Renal cortex interstitium (tissue), 11 donors: ENCODE data around the gene TERT. TPM values are rescaled to one million over a fixed set of nuclear protein-coding genes. Genes with fewer than 3 reads are reported as not detected.

Experiments used
- DNase-seq, 11 donors: peaks; one replicate each; pipeline ENCODE4 v3.0.0-alpha.2; 2013; ENCODE audit warnings: low read depth in 9 of 11, low spot score in 4 of 11; ENCODE audit errors: extremely low read depth in 1 of 11
- polyA plus RNA-seq, 3 donors: library from polyadenylated mRNA; unstranded; fragments of 120-200 nt; gene quantifications; one replicate each; pipeline ENCODE4 v1.2.1, GENCODE V29; 2013; ENCODE audit not compliant: insufficient read length in 3 of 3

TERT gene
- polyA plus RNA-seq, 3 donors, result 0.36 to 0.67 (median 0.56) TPM

DNA sequence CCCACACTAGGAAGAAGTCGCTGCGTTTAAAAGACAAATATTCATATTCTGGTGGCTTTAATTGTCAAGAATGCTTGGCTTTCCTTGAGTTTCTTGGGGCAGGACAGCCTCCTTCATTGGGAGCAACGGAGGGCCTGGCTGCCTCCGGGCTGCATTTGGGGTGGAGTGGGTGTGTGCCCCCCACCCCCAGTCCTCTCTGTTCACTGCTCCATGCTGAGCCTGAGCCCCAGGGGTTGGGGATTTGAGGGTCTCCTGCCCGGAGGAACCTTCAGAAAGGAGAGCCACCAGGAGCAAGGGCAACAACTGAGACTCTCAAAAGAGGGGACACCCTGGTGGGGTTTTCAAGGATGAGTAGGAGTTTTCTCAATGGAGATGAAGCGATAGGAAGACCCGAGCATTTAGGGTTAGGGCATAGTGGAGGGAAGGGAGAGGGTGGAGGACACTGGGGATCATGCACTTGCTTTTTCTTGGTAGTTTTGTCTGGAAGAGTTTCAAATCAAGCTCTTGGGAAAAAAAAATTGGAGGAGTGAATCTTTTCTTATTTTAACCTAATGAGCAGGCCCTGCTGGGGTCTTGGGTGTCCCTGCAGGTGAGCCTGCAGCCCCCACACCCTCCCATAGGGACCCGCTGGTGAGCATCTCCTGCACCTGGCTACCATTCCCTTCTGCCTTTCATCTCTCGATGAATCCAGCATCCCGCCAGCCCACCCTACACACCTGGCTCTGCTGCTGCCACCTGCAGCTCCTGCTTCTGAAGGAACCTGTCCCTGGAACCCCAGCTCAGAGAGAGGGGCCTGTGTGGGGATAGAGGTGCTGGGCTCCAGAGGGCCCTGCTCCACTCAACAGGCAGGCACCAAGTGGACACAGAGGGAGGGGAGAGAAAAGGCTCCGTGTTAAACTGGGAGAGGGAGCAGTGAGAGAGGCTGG is 89.3 kb downstream of the TERT start:
- no peak for DNase-seq

DNA sequence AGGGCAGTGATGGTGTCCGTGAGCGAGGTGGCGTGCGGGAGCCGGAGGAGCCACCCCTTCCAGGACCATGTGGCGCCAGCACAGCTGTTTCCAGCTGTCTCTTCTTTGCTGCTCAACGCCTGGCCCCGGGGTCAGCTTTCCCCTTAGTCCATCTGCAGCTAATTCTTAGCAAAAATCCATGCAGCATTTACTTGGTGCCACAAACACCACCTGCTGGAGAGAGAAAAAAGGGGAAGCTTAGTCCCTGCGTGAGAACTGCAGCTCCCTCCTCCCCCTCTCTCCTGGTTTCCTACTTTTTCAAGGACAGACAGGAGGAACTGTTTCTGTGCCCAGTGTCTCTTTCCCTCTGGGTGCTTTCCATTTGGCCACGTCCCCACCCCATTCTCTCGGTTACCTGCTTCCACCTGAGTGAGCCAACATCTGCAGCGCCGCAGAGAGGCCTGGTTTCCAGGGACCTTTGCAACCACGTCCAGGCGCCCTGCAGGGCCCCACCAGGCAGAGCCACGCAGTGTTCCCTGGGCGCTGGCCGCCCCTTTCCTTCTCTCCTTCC is 90.1 kb downstream of the TERT start:
- peak in 9 of 11 donors; percentile 65 to 87 (median 70) for DNase-seq

GRCh38 chr5:1203968-1204692 is 90.7 kb downstream of the TERT start:
- no peak for DNase-seq

- DNase-seq, result no peak
Observed at GRCh38 chr5:1203311-1203967, 91.4 kb downstream of the TERT start.

Other genes with a start within 250 kb of the TERT start
- 10 to 100 TPM; 33.2 to 51.6 (median 46.1) TPM for gene SLC12A7, start 183.0 kb downstream of the TERT start, polyA plus RNA-seq
- 10 to 100 TPM; 51.8 to 83.3 (median 56.1) TPM for gene SLC6A19, start 93.5 kb downstream of the TERT start, polyA plus RNA-seq
- 1 to 10 TPM in 2 of 3 donors, under 1 TPM in 1; 0.12 to 4.6 (median 3.4) TPM for gene SLC6A18, start 69.7 kb downstream of the TERT start, polyA plus RNA-seq
- gene CLPTM1L, start 50.0 kb upstream of the TERT start, polyA plus RNA-seq, result 100 to 1,000 TPM; 124 to 129 (median 127) TPM
- under 1 TPM; 0.24 to 0.45 (median 0.31) TPM for gene SLC6A3, start 150.4 kb upstream of the TERT start, polyA plus RNA-seq
- 10 to 100 TPM; 43.8 to 51.3 (median 45.4) TPM for gene LPCAT1, start 228.9 kb upstream of the TERT start, polyA plus RNA-seq